K562 (cell line): Measurements from ENCODE around the gene RNF44. TPM values are rescaled to one million over a fixed set of nuclear protein-coding genes. Genes with fewer than 3 reads are reported as not detected.

Experiments
- ATAC-seq: fragments of 200-7000 bp; cut with Tn5 transposase; 3 replicates; pipeline ENCODE4 v1.9.1; 2020; ENCODE audit warnings: moderate library complexity
- BruUV-seq: library from RNA; stranded (reverse); fragments of 400-500 nt; replicated peaks from 2 replicates; lab custom pipeline; 2021; lab: Mats Ljungman, UMichigan
- CTCF ChIA-PET: fragments of 300-600 bp; formaldehyde crosslinking; extraction: SDS; loops from one replicate; lab custom pipeline; 2021; ENCODE audit warnings: low intra/inter-chr PET ratio; lab: Yijun Ruan, JAX
- POLR2A ChIA-PET: fragments of 300-600, 350-650 bp; sonication (Branson Sonifier 250); formaldehyde crosslinking; extraction: SDS; loops from one replicate; lab custom pipeline; 2021; ENCODE audit warnings: antibody characterized with exemption, inconsistent platforms; lab: Yijun Ruan, JAX
- DNase-seq, 4 experiments: peaks; one replicate each; pipeline versions ENCODE4 v3.0.0 to v3.0.0-alpha.2; 2011 to 2018; ENCODE audit warnings: low spot score in 3 of 4, mixed read lengths in 3 of 4; ENCODE audit errors: extremely low read depth in 1 of 4
- FAIRE-seq: peaks from 2 replicates; lab custom pipeline; 2011; peaks lifted over from hg19 to GRCh38; lab: Jason Lieb, UNC
- H2AFZ ChIP-seq: 2 replicates; pipeline ENCODE4 v1.6.0; 2011; ENCODE audit warnings: low read depth, low read length, control low read depth, inconsistent platforms
- H3K27ac ChIP-seq: fragments of 200-600 bp; 3 replicates; pipeline ENCODE4 v1.8.0; 2011; ENCODE audit warnings: low read depth, mild to moderate bottlenecking, control low read depth, inconsistent platforms, low read length, moderate library complexity, mixed read lengths; ENCODE audit errors: extremely low read depth
- H3K27me3 ChIP-seq, 2 experiments: fragments of 300-600 bp in 1 of 2; 2 replicates in 1 of 2; 3 replicates in 1 of 2; pipeline versions ENCODE4 v1.6.0 to v1.8.0; 2011; ENCODE audit warnings: inconsistent platforms in 2 of 2, low read length in 2 of 2, mild to moderate bottlenecking in 1 of 2, mixed read lengths in 1 of 2, moderate library complexity in 1 of 2; ENCODE audit not compliant: control insufficient read depth in 2 of 2, insufficient read depth in 2 of 2
- H3K36me3 ChIP-seq: fragments of 300-600 bp; 3 replicates; pipeline ENCODE4 v1.8.0; 2011; ENCODE audit warnings: mild to moderate bottlenecking, low read length, inconsistent platforms; ENCODE audit not compliant: control insufficient read depth, insufficient read depth
- H3K4me1 ChIP-seq, 2 experiments: fragments of 200-600 bp in 1 of 2; replicated peaks in 1 of 2; 2 replicates in 1 of 2; 3 replicates in 1 of 2; pipeline versions ENCODE4 v1.5.1 to v1.8.0; 2011; ENCODE audit warnings: inconsistent platforms in 2 of 2, low read length in 2 of 2, mild to moderate bottlenecking in 1 of 2, mixed read lengths in 1 of 2, moderate library complexity in 1 of 2; ENCODE audit not compliant: control insufficient read depth in 2 of 2, insufficient read depth in 2 of 2
- H3K4me2 ChIP-seq: 2 replicates; pipeline ENCODE4 v1.6.1; 2011; ENCODE audit warnings: low read length, control low read depth, inconsistent platforms, mixed read lengths; ENCODE audit not compliant: insufficient read depth
- H3K4me3 ChIP-seq: fragments of 200-600 bp; sonication (generic), shearing (Covaris generic); 2 replicates; pipeline ENCODE4 v1.5.1; 2016; ENCODE audit warnings: control low read depth, inconsistent platforms
- H3K79me2 ChIP-seq: fragments of 200-600 bp; 3 replicates; pipeline ENCODE4 v1.8.0; 2011; ENCODE audit warnings: low read length, inconsistent platforms; ENCODE audit not compliant: control insufficient read depth, insufficient read depth
- H3K9ac ChIP-seq, 2 experiments: 2 replicates each; pipeline versions ENCODE4 v1.6.0 to v1.6.1; 2011; ENCODE audit warnings: low read depth in 2 of 2, low read length in 2 of 2, control low read depth in 1 of 2, inconsistent platforms in 1 of 2, mild to moderate bottlenecking in 1 of 2, mixed read lengths in 1 of 2; ENCODE audit not compliant: insufficient read depth in 1 of 2
- H3K9me1 ChIP-seq: one replicate; pipeline ENCODE4 v1.6.0; 2011; ENCODE audit warnings: inconsistent platforms, mild to moderate bottlenecking, low read length, moderate library complexity; ENCODE audit not compliant: control insufficient read depth, insufficient read depth
- H3K9me3 ChIP-seq: replicated peaks from 2 replicates; pipeline ENCODE4 v1.5.1; 2011; ENCODE audit warnings: low read depth, low read length, inconsistent platforms; ENCODE audit not compliant: control insufficient read depth, insufficient read depth
- H4K20me1 ChIP-seq: replicated peaks from 2 replicates; pipeline ENCODE4 v1.6.1; 2011; ENCODE audit warnings: low read length, inconsistent platforms, mixed read lengths; ENCODE audit not compliant: control insufficient read depth, insufficient read depth
- CTCFL ChIP-seq: IDR thresholded peaks from 2 replicates; pipeline ENCODE4 v1.6.1; 2011; ENCODE audit warnings: borderline replicate concordance, low read depth, mild to moderate bottlenecking, moderate library complexity, low read length; ENCODE audit not compliant: insufficient read depth, poor library complexity, severe bottlenecking
- DMBX1 ChIP-seq: fragments of 250-450 bp; sonication (Bioruptor Pico); IDR thresholded peaks from 2 replicates; pipeline ENCODE4 v1.8.0; 2022; ENCODE audit warnings: inconsistent platforms, mild to moderate bottlenecking, moderate library complexity, borderline replicate concordance
- LARP7 ChIP-seq: fragments of 450-650 bp; IDR thresholded peaks from 2 replicates; pipeline ENCODE4 v1.6.1; 2016
- PPARD ChIP-seq: fragments of 250-450 bp; sonication (Bioruptor Pico); IDR thresholded peaks from 2 replicates; pipeline ENCODE4 v1.8.0; 2022; ENCODE audit warnings: inconsistent platforms, mild to moderate bottlenecking, moderate library complexity
- SNIP1 ChIP-seq: fragments of 450-650 bp; IDR thresholded peaks from 2 replicates; pipeline ENCODE4 v1.7.1; 2017; ENCODE audit warnings: low read depth, mild to moderate bottlenecking
- ZNF384 ChIP-seq: IDR thresholded peaks from 2 replicates; pipeline ENCODE4 v1.6.1; 2012; ENCODE audit warnings: low read depth, low read length, improper control_type of control experiment
- WGBS: fragments of 100-300 bp; shearing (Covaris generic); methylation state at CpG from one replicate; pipeline ENCODE4 v1.1.6; 2016; ENCODE audit warnings: low coverage, mixed read lengths; ENCODE audit not compliant: insufficient coverage; ENCODE audit errors: missing lambda C conversion rate; 5-methylcytosine and 5-hydroxymethylcytosine counted together
- in situ Hi-C: fragments of 300-500 bp; cut with MboI; formaldehyde crosslinking; loops from 4 replicates; pipeline ENCODE4 v1.15.0; 2018; ENCODE audit warnings: inconsistent platforms, mixed read lengths
- intact Hi-C: fragments of 100-400 bp; cut with micrococcal nuclease; formaldehyde crosslinking; loops from 2 replicates; pipeline ENCODE4 v1.14.2; 2022
- polyA plus RNA-seq, 8 experiments: library from polyadenylated mRNA; depleted of rRNA in 4 of 8; stranded (reverse) in 5 of 8; unstranded in 3 of 8; fragments of >200 nt; fragmentation: Nextera tagmentation in 2 of 8; fragmentation: Illumina TruSeq in 1 of 8; extraction: Ambion mirVana in 2 of 8; extraction: Trizol in 1 of 8; gene quantifications; 2 replicates each; pipeline versions ENCODE4 v1.2.1 to v1.2.3, GENCODE V29; 2011 to 2014; ENCODE audit warnings: inconsistent platforms in 1 of 8, missing spikeins in 1 of 8
- total RNA-seq, 7 experiments: library from RNA; depleted of rRNA in 6 of 7; stranded (reverse); fragments of >200 nt in 6 of 7; fragmentation: Illumina TruSeq in 2 of 7; extraction: Trizol in 2 of 7; gene quantifications; 2 replicates each; pipeline versions ENCODE4 v1.2.1 to v1.2.3, GENCODE V29; 2011 to 2021; ENCODE audit warnings: low replicate concordance in 1 of 7

The RNF44 gene
- total and polyA plus RNA-seq, 9 of the 15 experiments (the other 6 are each of a cell fraction or from before 2014, with no cell fraction given) = 1.6 to 82.6 (median 7.4) TPM

GRCh38 chr5:176529741-176530141, 7.5 kb downstream of the RNF44 start:
- Histone ChIP-seq H3K9me3 (no peaks in the 10 kb centered on the region), H3K27ac (no peak overlapping the region)
- CTCF ChIA-PET = no interaction called here
- no peak for DNase-seq
- FAIRE-seq = no peak
- no peak for ATAC-seq
- intact Hi-C loops = no loop called here
- TF ChIP-seq ZNF384 (no peak), PPARD (CRISPR knock-in tag) (no peak), DMBX1 (CRISPR knock-in tag) (no peak), LARP7 (no peak), SNIP1 (no peak), CTCFL (no peak)
- TF ChIP-seq, all 486 proteins: peak for 0
- 92% methylated on average over 9 of the region's 11 CpGs for WGBS
- peaks cover 23% of the 10 kb centered on the region for H3K79me2 ChIP-seq
- H3K4me1 ChIP-seq = peaks cover 18 to 51% of the 10 kb centered on the region in 2 experiments
- H2AFZ ChIP-seq = no peak overlapping the region
- POLR2A ChIA-PET = interaction anchor here (0.9 to 2.0 kb wide), 2 partner anchors 8 to 11 kb away, joined by 3 to 6 read pairs; partner anchors contain the start of gene RNF44
- H3K36me3 ChIP-seq = peaks cover 69% of the 10 kb centered on the region; the same call in 2 of the 3 replicates
- no peak overlapping the region for H3K4me2 ChIP-seq
- peaks cover 4% of the 10 kb centered on the region for H3K9me1 ChIP-seq
- in situ Hi-C loops = no loop called here
- no peak overlapping the region for H3K9ac ChIP-seq
- peaks cover 21% of the 10 kb centered on the region; the same call in 1 of the 2 replicates for H4K20me1 ChIP-seq
- H3K27me3 ChIP-seq = no peaks in the 10 kb centered on the region
- no TSS peak for BruUV-seq
- no peak overlapping the region for H3K4me3 ChIP-seq
